HK-2 (cell line): ENCODE data around the gene MRRF.

Experiments
- DNase-seq: peaks from one replicate; pipeline ENCODE4 v3.0.0-alpha.2; 2018; ENCODE audit not compliant: unreplicated experiment

MRRF gene, protein sequence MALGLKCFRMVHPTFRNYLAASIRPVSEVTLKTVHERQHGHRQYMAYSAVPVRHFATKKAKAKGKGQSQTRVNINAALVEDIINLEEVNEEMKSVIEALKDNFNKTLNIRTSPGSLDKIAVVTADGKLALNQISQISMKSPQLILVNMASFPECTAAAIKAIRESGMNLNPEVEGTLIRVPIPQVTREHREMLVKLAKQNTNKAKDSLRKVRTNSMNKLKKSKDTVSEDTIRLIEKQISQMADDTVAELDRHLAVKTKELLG

DNA sequence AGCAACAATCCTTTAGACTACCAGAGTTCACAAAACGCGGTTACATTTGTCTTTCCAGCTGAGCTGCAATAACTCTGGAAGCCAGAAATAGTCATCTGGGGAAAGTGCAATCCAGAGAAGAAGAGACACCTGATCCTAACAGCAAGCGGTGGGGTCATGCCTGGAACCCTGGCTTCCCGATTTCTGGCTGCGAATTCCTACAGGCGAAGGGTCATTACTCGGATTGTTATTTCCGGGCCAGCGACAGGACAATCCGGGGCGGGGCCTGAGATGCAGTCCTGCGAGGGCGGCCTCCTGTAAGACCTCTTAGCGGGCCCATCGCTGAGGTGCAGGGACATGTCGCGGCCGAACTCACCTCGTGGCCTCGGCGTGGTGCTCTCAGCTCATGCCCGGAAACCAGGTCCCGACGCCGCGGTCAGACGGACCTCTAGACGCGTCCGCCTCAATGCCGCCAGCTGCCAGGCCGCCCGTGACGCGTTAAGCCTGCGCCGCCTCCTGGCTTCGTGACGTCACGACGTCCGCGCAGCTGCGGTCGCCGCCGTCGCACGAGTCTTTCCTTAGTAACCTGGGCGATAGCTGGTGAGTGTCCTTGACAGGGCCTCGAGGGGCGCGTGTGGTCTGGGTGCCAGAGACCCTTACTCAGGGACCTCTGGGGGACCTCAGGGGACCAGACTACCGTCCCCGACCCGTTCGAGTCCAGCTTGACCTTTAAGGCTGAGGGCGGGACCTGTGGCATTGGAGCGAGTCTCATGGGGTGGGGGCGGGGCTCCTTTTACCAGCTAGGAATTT, at the start of gene MRRF, which contains the start of gene RBM18:
Gene MRRF, plus strand, starts transcription at position 523 of the 789 bp plus-strand sequence. CDS start 6,010 bp downstream, outside the sequence.
Gene RBM18, minus strand, starts transcription at position 481 of the 789 bp plus-strand sequence. CDS start 3,348 bp downstream, outside the sequence.
- peak; percentile 93 for DNase-seq

GRCh38 chr9:122215663-122216062, 49.0 kb upstream of the MRRF start:
- no peak for DNase-seq

GRCh38 chr9:122216138-122216797, 48.4 kb upstream of the MRRF start:
- no peak for DNase-seq

DNA sequence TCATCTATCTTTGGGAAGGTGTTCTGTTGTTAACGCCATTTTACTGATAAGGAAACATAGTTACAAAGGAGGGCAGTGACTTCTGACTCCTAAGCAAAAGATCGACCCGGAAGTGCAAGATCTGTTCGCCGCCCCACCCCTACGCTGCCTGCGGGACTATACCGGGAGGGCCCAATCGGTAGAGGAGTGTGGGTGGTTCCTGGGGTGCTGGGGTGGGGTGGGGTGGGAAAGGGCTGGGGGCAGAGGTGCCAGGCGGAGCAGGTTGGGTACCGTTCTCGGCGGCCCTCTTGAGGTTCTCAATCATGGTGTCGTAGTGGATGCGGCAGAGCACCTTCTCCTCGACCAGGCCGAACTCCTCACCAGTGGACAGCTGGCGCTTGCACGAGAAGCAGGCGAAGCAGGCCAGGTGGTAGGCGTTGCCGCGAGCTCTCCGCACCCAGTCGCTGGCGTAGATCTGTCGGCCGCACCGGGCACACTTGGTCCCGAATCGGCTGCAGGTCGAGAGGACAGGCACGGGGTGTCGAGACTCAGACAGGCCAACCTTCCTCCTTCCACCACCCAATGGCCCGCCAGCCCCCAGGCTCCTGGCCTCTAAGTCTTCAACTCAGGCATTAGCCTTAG, 47.8 kb upstream of the MRRF start:
- DNase-seq = no peak

- DNase-seq = no peak
These were observed 47.0 kb upstream of the MRRF start for GRCh38 chr9:122217640-122218039.

GRCh38 chr9:122218071-122218934, 46.4 kb upstream of the MRRF start:
- DNase-seq = no peak

- DNase-seq = no peak
These were observed 45.5 kb upstream of the MRRF start for GRCh38 chr9:122218935-122219855.

DNA sequence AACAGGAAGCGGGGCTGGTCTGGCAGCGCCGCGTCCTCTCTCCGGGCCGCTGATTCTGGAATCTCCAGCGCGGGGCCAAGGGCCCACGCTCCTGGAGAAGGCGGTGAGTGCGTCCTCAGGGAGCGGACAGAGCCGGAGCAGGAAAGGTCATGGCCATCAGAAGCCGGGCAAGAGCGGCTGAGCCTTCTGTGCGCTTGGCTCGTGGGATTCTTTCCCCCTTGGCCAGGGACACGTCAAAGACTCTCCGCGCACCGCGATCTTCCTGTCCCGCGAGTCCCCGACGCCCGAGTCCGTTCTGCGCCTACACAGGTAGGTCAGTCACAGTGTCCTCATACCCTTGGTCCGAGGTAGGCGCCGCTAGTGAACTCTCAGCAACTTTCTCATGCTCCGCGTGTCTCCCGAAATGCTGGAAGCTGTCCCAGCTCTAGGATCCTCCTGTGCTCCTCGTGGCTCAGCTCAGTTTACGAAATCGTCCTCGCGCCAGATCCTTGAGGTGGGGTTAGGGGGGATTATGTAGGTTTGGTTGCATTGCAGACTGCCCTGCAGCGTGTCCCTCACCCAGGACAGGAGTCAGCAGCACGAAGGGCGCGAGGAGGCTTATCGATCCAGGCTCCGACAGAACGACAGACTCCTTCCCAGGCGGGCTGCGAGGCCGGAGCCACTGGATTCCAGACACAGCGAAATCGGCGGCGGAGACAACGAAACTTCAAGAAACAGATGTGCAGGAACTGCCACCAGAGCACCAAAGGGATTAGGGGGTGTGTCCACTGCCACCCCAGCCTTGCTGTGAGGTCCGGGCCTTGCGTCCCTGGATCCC, 44.6 kb upstream of the MRRF start:
- no peak for DNase-seq

DNA sequence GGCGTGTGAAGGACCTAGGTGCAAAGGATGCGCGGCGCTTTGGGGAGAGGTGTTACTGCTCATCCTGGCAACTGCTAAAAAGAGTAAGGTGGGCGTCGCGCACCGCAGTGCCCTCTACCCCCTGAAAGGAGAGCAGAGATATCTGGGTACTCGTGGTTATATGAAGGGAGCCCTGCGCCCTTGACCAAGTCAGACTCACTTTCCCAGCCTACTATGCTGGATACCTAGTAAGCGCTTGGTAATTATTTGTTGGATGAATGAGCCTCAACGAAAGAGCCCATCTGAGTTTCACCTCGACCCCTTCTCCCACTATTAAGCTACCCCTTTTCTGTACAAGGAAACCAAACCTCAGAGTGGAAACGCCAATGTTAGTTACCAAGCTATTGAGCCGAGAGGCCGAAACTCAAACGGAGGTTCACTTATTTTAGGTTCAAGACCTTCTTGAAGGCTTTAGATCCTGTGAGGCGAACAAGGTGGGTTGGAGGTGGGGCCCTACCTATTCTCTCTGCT, 44.0 kb upstream of the MRRF start:
- DNase-seq = no peak

- no peak for DNase-seq
These were observed 43.4 kb upstream of the MRRF start for GRCh38 chr9:122221183-122221811.

GRCh38 chr9:122222791-122223190, 41.9 kb upstream of the MRRF start:
- DNase-seq = no peak

DNA sequence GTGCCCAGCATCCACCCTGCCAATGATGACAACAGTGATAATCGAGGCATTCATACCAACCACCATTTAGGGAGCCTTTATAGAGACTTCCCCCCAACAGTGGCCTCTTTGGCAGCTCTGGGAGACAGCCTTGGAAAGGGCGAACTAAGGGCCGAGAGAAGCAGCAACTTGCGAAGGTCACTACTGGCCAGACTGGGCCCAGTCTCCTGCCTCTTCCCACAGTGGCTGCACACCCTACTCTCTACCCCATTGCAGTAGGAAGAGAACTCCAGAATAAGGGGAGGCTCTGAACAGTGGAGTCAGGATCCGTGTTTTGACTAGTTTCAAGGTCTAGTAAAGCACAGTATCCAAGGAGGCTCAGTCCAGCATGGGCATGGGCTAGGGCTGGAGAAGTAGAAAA, 41.2 kb upstream of the MRRF start:
- no peak for DNase-seq

DNA sequence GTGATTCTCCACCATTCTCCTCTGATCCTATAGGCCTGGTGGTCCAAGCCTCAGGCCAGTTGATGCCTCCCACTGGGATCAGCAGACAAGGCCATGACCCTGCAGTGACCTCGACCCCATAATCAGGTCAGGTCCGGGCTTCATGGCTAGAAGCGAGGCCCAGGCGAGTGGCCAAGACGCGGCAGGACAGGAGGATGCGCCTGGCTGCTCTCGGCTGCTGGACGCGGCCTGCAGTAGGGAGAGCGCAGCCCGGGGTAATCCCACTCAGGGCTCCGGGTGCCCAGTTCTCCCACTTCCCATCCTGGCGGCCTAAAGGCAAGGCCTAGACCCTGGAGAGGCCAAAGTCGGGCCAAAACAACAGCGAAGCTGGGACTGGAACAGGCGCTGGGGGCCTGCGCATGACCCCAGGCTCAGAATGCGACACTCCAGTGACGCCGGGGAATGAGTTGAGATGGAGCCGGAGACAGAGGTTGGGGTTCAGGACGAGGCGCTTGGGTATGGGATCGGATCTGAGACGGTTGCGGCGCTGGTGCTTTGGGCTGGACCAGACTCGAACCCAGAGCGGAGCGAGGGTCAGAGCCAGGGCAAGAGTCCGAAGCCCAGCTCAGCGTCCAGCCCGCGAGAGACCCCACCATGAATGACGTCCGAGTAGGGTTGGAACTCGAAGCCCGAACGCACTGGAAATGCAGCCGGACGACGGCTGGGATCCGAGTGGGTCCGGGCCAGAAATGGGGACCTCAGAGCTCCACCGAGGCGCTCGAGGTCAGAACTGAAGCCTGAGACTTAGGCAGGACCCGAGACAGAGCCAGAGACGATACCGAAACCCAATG, 39.2 kb upstream of the MRRF start:
- DNase-seq = no peak

- no peak for DNase-seq
These were observed 38.4 kb upstream of the MRRF start for GRCh38 chr9:122226142-122226757.

DNA sequence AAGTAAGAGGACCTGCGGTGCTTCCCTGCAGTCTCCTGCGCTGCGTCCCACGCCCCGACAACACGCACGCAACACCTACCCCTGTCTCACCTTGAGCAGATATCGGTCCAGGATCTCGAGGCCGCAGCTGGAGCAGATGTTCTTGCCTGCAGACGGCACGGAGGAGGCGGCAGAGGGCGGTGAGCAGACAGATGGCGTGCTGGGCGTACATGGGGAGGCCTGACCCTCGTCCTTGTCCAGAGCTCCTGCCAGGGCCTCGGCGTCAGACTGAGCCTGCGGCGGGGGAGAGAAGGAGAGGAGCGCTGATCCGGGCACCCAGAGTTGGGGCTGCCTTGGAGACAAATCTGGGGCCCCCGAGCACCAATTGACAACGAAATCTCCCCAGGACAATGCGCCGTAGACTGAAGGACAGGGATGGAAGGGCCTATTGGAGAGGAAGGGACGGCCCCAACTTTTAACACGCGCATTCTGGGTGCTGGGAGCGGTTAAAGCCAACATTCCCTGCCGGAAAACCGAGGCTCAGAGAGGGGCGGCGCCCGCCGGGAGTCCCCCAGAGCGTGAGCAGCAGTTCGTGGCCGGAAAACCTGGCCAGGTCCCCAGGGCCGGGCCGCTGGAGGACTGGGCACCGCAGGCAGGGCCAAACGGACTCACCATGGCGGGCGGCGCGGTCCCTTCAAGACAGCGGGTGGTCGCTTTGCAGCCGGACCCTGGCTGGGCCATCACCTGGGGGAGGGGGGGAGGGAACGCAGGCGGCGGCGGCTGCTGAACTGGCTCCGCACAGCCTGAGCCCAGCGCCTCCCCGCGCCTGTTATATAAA, 37.7 kb upstream of the MRRF start:
- DNase-seq = no peak

DNA sequence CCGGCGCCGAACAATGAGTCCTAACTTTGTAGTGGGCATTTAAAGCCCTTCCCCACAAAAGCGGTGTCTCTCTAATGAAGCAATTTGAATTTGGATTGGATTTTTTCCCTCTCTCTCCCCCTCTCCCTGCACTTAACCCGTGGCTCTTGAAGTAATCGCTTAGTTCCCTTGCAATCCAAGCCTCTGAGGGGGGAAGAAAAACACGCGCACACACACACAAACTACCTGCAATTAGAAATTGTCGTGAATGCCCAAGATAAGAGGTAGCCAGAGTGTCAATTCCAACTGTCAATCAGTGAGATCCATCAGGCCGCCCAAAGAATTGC, 37.1 kb upstream of the MRRF start:
- DNase-seq = no peak

GRCh38 chr9:122228191-122228567, 36.5 kb upstream of the MRRF start:
- no peak for DNase-seq
